GM12874 (cell line): ENCODE results near the gene SENP1.

Experiments
- CTCF ChIP-seq: IDR thresholded peaks from 2 replicates; pipeline ENCODE4 v1.5.1; 2011; ENCODE audit warnings: low read depth, mild to moderate bottlenecking, control low read depth, low read length, moderate library complexity; ENCODE audit not compliant: insufficient read depth

Gene SENP1

GRCh38 chr12:48000878-48001504 is 104.9 kb downstream of the SENP1 start:
- TF ChIP-seq CTCF: no peak

- no peak for TF ChIP-seq CTCF
These were observed 106.1 kb downstream of the SENP1 start for GRCh38 chr12:47999816-48000215.

- TF ChIP-seq CTCF: no peak
These were observed 108.6 kb downstream of the SENP1 start for GRCh38 chr12:47997321-47997720.

GRCh38 chr12:47995981-47996401 is 109.9 kb downstream of the SENP1 start:
- TF ChIP-seq CTCF: no peak

GRCh38 chr12:47993491-47993890 is 112.4 kb downstream of the SENP1 start:
- no peak for TF ChIP-seq CTCF
